GM23248 (cell line): ENCODE measurements around the gene FUT7. TPM values are rescaled to one million over a fixed set of nuclear protein-coding genes. Genes with fewer than 3 reads are reported as not detected.
A peak's percentile ranks its signal among the peaks of the same experiment; 100 is the strongest.

Experiments
- DNase-seq: peaks from one replicate; pipeline ENCODE4 v3.0.0-alpha.2; 2015
- H2AFZ ChIP-seq: fragments of 200-600 bp; sonication (generic); 2 replicates; pipeline ENCODE4 v1.6.1; 2016; ENCODE audit warnings: antibody characterized with exemption
- H3F3A ChIP-seq: fragments of 200-600 bp; sonication (generic); 2 replicates; pipeline ENCODE4 v1.6.1; 2016; ENCODE audit warnings: mild to moderate bottlenecking, antibody characterized with exemption, mixed run types; ENCODE audit not compliant: insufficient read depth
- H3K27ac ChIP-seq: fragments of 200-600 bp; sonication (generic); 2 replicates; pipeline ENCODE4 v1.5.1; 2016; ENCODE audit warnings: mild to moderate bottlenecking
- H3K27me3 ChIP-seq: fragments of 200-600 bp; sonication (generic); replicated peaks from 2 replicates; pipeline ENCODE4 v1.6.1; 2016; ENCODE audit warnings: mild to moderate bottlenecking; ENCODE audit not compliant: insufficient read depth
- H3K36me3 ChIP-seq: fragments of 200-600 bp; sonication (generic); 2 replicates; pipeline ENCODE4 v1.6.1; 2016; ENCODE audit warnings: low read depth, mild to moderate bottlenecking
- H3K4me1 ChIP-seq: fragments of 200-600 bp; sonication (generic); 2 replicates; pipeline ENCODE4 v1.6.1; 2016; ENCODE audit warnings: mild to moderate bottlenecking; ENCODE audit not compliant: insufficient read depth
- H3K4me2 ChIP-seq: fragments of 200-600 bp; sonication (generic); one replicate; pipeline ENCODE4 v1.6.1; 2016; ENCODE audit warnings: mild to moderate bottlenecking; ENCODE audit not compliant: unreplicated experiment
- H3K4me3 ChIP-seq: fragments of 200-600 bp; sonication (generic); 2 replicates; pipeline ENCODE4 v1.5.1; 2016; ENCODE audit warnings: mild to moderate bottlenecking
- H3K79me2 ChIP-seq: fragments of 200-600 bp; sonication (generic); 2 replicates; pipeline ENCODE4 v1.6.1; 2016; ENCODE audit warnings: mild to moderate bottlenecking; ENCODE audit not compliant: insufficient read depth
- H3K9ac ChIP-seq: fragments of 200-600 bp; sonication (generic); 2 replicates; pipeline ENCODE4 v1.6.1; 2016; ENCODE audit warnings: mild to moderate bottlenecking
- H3K9me2 ChIP-seq: fragments of 200-600 bp; sonication (generic); 2 replicates; pipeline ENCODE4 v1.6.1; 2016; ENCODE audit warnings: mixed run types, mild to moderate bottlenecking, moderate library complexity; ENCODE audit not compliant: insufficient read depth
- H3K9me3 ChIP-seq: fragments of 200-600 bp; sonication (generic); one replicate; pipeline ENCODE4 v1.6.1; 2017; ENCODE audit warnings: low read depth
- H4K20me1 ChIP-seq: fragments of 200-600 bp; sonication (generic); 2 replicates; pipeline ENCODE4 v1.6.0; 2016; ENCODE audit not compliant: insufficient read depth
- EZH2 ChIP-seq: fragments of 200-600 bp; sonication (generic); IDR thresholded peaks from 2 replicates; pipeline ENCODE4 v1.6.1; 2018; ENCODE audit warnings: antibody characterized with exemption, mild to moderate bottlenecking; ENCODE audit not compliant: insufficient read depth, poor library complexity, severe bottlenecking
- EZH2phosphoT487 ChIP-seq: fragments of 200-600 bp; sonication (generic); IDR thresholded peaks from 2 replicates; pipeline ENCODE4 v1.6.1; 2018; ENCODE audit warnings: antibody characterized with exemption, moderate library complexity, mild to moderate bottlenecking, low read depth; ENCODE audit not compliant: insufficient read depth
- WGBS, 2 experiments: methylation state at CpG; one replicate each; pipeline ENCODE4 v1.1.6; 2015 to 2017; ENCODE audit warnings: low lambda C conversion rate in 2 of 2, low coverage in 1 of 2; ENCODE audit errors: missing lambda C conversion rate in 2 of 2; 5-methylcytosine and 5-hydroxymethylcytosine counted together
- in situ Hi-C: fragments of 300-500 bp; cut with MboI; formaldehyde crosslinking; loops from 2 replicates; pipeline ENCODE4 v1.15.0; 2020
- polyA plus RNA-seq: library from polyadenylated mRNA; unstranded; fragments of >200 nt; fragmentation: Nextera tagmentation; extraction: Ambion mirVana; gene quantifications from 2 replicates; pipeline ENCODE4 v1.2.1, GENCODE V29; 2016
- total RNA-seq: library from RNA; depleted of rRNA; stranded (reverse); fragments of >200 nt; shearing (Covaris generic); gene quantifications from 2 replicates; pipeline ENCODE4 v1.2.3, GENCODE V29; 2014

The FUT7 gene
- total and polyA plus RNA-seq, 2 experiments from 2014 or later = not detected

- peak overlapping the region; percentile 86 for H3K4me2 ChIP-seq
- no peaks in the 10 kb centered on the region for H3K4me1 ChIP-seq
- WGBS, 2 experiments = 2% methylated on average over 41 to 43 of the region's 98 CpGs
- no peaks in the 10 kb centered on the region for H3K36me3 ChIP-seq
- H3K9me2 ChIP-seq = no peaks in the 10 kb centered on the region
- H3K9me3 ChIP-seq = no peaks in the 10 kb centered on the region
- no peak overlapping the region for H3K27ac ChIP-seq
- no peaks in the 10 kb centered on the region for H4K20me1 ChIP-seq
- H3K27me3 ChIP-seq = no peaks in the 10 kb centered on the region
- peak overlapping the region; percentile 72 for H3K4me3 ChIP-seq
- TF ChIP-seq EZH2phosphoT487 = no peak
- no peak for TF ChIP-seq EZH2
- no peaks in the 10 kb centered on the region for H3F3A ChIP-seq
- DNase-seq = peak; percentile 80
- in situ Hi-C loops = no loop called here
- peak overlapping the region; percentile 62 for H3K9ac ChIP-seq
- peak overlapping the region; percentile 79 for H2AFZ ChIP-seq
- H3K79me2 ChIP-seq = no peaks in the 10 kb centered on the region
Observed at GRCh38 chr9:137028263-137029057, 3.4 kb downstream of the FUT7 start.

- Histone ChIP-seq H3K9me3 (no peaks in the 10 kb centered on the region), H2AFZ (peak within 1 kb of the TSS; percentile 79), H3K4me2 (peak within 1 kb of the TSS; percentile 86), H3K9ac (peak within 1 kb of the TSS; percentile 72), H3K36me3 (no peaks in the 10 kb centered on the region), H4K20me1 (no peaks in the 10 kb centered on the region), H3K27ac (no peak within 1 kb of the TSS), H3K4me3 (peak within 1 kb of the TSS; percentile 77), H3K79me2 (no peaks in the 10 kb centered on the region), H3K4me1 (no peaks in the 10 kb centered on the region), H3K27me3 (no peaks in the 10 kb centered on the region), H3F3A (no peaks in the 10 kb centered on the region), H3K9me2 (no peaks in the 10 kb centered on the region)
- TF ChIP-seq EZH2 = no peak
- no peak for TF ChIP-seq EZH2phosphoT487
- WGBS, 2 experiments = 2% methylated on average over 16 to 65 of the region's 95 CpGs
- DNase-seq = peak; percentile 74
- in situ Hi-C loops = no loop called here
Observed at GRCh38 chr9:137027369-137028262, 4.3 kb downstream of the FUT7 start, which contains the start of gene ABCA2. TSS of gene ABCA2 (minus strand) at chr9:137028237. CDS start at chr9:137028140, 97 bp downstream.

- H3K4me3 ChIP-seq = peak overlapping the region; percentile 77
- no peak for DNase-seq
- WGBS, 2 experiments = 68 to 78% methylated on average over 4 of the region's 4 CpGs
- no peaks in the 10 kb centered on the region for H3K36me3 ChIP-seq
- no peak for TF ChIP-seq EZH2
- TF ChIP-seq EZH2phosphoT487 = no peak
- no peaks in the 10 kb centered on the region for H4K20me1 ChIP-seq
- no peak overlapping the region for H3K4me2 ChIP-seq
- no peaks in the 10 kb centered on the region for H3K27me3 ChIP-seq
- no peak overlapping the region for H2AFZ ChIP-seq
- H3K27ac ChIP-seq = no peak overlapping the region
- in situ Hi-C loops = no loop called here
- no peaks in the 10 kb centered on the region for H3K4me1 ChIP-seq
- H3K9me2 ChIP-seq = no peaks in the 10 kb centered on the region
- H3F3A ChIP-seq = no peaks in the 10 kb centered on the region
- H3K79me2 ChIP-seq = no peaks in the 10 kb centered on the region
- no peak overlapping the region for H3K9ac ChIP-seq
- H3K9me3 ChIP-seq = no peaks in the 10 kb centered on the region
Observed at GRCh38 chr9:137026828-137027227, 5.1 kb downstream of the FUT7 start.

GRCh38 chr9:137026384-137026783 lies 5.5 kb downstream of the FUT7 start:
- in situ Hi-C loops = no loop called here
- Histone ChIP-seq H3K4me3 (no peak overlapping the region), H3K4me1 (no peaks in the 10 kb centered on the region), H3K9ac (no peak overlapping the region), H4K20me1 (no peaks in the 10 kb centered on the region), H2AFZ (no peak overlapping the region), H3K27ac (no peak overlapping the region), H3K36me3 (no peaks in the 10 kb centered on the region), H3K9me3 (no peaks in the 10 kb centered on the region), H3K9me2 (no peaks in the 10 kb centered on the region), H3K27me3 (no peaks in the 10 kb centered on the region), H3K4me2 (no peak overlapping the region), H3F3A (no peaks in the 10 kb centered on the region), H3K79me2 (no peaks in the 10 kb centered on the region)
- DNase-seq = no peak
- 64 to 70% methylated on average over 2 of the region's 2 CpGs for WGBS, 2 experiments
- TF ChIP-seq EZH2phosphoT487 = no peak
- TF ChIP-seq EZH2 = no peak
